NCI-H2081 treated with DMSO at 0.1 percent for 48 hours (cell line): ENCODE measurements around the gene IQSEC1.
A peak's percentile ranks its signal among the peaks of the same experiment; 100 is the strongest.
"Not testable (repeated sequence)": the region's sequence is repeated elsewhere in the genome, so short reads cannot be mapped to it uniquely, and the experiment has no call there.

Source experiments
- DNase-seq: peaks from one replicate; lab custom pipeline; 2025; lab: John Stamatoyannopoulos, UW

IQSEC1 gene

GRCh38 chr3:12870942-12871341 is 202.3 kb downstream of the IQSEC1 start:
- DNase-seq, result no peak

DNA sequence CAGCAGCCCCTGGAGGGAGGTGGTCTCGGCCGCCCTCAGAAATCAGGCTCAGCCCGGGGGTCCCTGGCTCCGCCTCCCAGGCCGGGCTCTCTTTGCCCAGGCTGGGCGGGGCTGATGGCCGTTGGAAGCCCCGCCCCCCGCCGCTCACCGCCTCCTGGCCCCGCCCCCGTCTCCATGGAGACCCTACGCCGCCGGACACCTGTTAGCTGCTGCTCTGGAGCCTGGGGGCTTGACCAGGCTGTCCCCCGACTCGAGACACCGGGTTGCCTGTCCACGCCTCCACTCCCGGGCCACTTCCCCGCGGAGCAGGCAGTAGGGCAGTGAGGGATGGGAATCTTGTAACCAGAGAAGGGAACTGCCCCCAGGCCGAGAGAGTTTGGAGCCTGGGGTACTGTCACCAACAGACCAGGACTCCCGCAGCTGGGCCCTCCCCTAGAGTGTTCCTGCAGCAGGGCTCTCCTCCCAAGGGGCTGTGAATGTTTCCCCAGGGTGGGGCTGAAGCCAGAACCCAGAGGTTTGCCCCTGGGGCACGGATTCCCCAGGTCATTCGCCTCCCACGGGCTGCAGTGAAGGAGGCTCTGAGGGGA is 204.1 kb downstream of the IQSEC1 start:
- no peak for DNase-seq

GRCh38 chr3:12868039-12869034 is 204.9 kb downstream of the IQSEC1 start:
- DNase-seq, result peak; percentile 1

DNA sequence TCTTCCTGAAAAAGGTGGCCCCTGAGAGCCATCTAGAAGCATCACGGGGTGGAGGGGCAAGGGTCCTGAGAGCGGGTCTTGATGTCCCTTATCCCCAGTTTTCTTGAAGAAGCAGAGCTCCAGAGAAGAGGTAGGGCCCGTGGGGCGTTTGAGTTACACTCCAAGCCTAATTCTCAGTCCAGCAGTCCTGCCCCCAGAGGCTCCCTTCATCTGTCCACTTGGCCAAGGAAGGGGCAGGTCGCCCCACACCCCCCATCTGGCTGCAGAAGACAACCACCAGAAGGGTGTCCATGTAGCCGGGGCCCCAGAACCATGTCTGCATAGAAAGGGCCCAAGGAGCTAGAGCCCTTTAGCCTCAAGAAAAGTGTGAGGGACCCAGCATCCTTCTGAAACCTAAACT is 206.4 kb downstream of the IQSEC1 start:
- no peak for DNase-seq

DNA sequence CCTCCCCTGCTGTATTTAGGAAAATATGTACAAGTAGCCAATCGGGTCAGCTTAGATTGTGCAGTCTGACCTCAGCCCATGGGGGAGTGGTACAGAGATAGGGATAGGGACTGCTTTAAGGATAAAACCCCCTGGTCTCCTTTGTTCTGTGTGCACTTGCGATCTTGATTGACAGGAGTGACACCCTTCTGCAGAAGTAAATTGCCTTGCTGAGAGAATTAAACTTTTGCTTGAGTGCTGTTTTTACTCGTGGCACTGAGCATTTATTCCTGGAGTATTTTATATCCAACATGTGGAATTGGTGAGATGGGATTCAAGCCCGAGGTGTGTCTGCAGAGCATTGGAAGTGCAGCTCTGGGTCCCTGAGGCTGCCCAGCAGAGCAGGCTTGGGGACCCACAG is 208.0 kb downstream of the IQSEC1 start:
- DNase-seq, result no peak

GRCh38 chr3:12862387-12862786 is 210.8 kb downstream of the IQSEC1 start:
- no peak for DNase-seq

DNA sequence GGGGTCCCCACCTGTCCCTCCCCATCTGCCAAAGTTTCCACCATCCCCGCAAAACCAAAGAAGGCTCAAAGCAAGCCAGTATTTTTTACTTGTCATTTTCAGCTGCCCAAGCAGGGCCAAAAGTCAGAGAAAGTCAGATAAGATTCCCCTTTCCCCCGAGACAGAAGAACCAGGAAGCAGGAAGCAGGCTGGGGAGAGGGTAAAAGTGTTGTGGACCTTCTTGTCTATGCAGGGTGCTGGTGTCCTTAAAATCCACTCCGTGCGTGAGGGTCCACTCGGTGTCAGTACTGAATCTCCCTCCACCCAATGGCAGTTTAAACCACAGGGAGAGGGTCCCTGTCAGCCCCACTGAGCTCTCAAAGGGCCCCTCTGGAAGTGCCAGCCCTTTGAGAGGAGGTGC is 211.6 kb downstream of the IQSEC1 start:
- no peak for DNase-seq

DNA sequence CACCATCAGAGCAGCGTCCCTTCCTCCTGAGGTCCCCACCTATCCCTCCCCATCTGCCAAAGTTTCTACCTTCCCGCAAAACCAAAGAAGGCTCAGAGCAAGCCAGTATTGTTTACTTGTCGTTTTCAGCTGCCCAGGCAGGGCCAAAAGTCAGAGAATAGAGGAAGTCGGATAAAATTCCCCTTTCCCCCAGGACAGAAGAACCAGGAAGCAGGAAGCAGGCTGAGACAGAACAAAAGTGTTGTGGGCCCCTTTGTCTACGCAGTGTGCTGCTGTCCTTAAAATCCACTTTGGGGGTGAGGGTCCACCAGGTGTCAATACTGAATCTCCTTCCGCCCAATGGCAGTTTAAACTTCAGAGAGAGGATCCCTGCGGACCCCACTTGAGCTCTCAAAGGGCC is 213.4 kb downstream of the IQSEC1 start:
- no peak for DNase-seq

- DNase-seq, result no peak
Measured at GRCh38 chr3:12856626-12857025, 216.6 kb downstream of the IQSEC1 start.

GRCh38 chr3:12854565-12854964 is 218.7 kb downstream of the IQSEC1 start:
- DNase-seq, result no peak

DNA sequence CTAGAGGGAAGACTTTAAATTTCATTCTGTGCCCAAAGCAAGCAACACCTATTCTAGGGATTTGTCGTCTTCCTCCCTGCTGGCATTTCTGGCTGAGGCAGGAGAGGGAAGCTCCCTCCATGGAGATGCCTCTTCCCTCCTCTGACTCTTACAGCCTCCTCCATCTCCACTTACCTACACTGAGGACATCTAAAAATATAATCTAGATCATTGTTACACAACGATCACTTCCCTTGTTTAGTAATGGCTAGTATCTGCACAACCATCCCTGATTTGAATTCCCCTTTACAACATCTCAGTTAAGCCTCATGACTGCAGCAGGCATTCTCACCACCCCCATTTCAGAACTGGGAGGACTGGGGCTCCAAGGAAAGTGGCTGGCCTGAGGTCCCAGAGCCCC is 219.4 kb downstream of the IQSEC1 start:
- DNase-seq, result not testable (repeated sequence)

DNA sequence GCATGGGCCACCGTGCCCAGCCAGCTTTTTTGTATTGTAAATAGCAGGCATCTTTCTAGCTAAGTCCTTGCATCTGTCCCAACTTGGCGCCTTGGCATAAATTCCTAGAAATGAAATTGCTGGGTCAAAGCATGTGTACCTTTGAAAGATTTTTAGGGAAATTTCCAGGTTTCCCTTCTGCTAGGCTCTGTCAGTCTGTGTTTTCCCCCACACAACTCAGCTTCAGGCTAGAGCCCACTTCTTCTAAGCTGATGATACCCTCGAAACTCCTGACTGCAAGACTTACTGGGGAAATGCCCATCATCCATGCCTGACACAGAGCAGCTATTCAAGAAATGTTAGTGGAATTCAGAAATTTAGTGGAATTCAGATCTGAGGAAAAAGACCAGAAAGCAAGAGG is 221.0 kb downstream of the IQSEC1 start:
- no peak for DNase-seq
